GM13977 (cell line): ENCODE data around the gene ENDOU.

ENCODE experiments used
- DNase-seq: peaks from one replicate; pipeline ENCODE4 v3.0.0; 2012; ENCODE audit warnings: low spot score
- in situ Hi-C: fragments of 300-500 bp; cut with MboI; formaldehyde crosslinking; loops from one replicate; pipeline ENCODE4 v1.12.0; 2022; ENCODE audit warnings: low sequenced_read_pairs, low pct_unique_long_range_greater_than_20kb, mixed read lengths, inconsistent platforms; ENCODE audit not compliant: unreplicated experiment
- TF ChIP-seq, protein P1 (sequence below): IDR thresholded peaks from 2 replicates; pipeline ENCODE4 v1.5.1; 2012; ENCODE audit warnings: mild to moderate bottlenecking, control low read depth; ENCODE audit not compliant: insufficient read depth; ENCODE audit errors: extremely low read depth, missing control alignments

ENDOU gene

DNA sequence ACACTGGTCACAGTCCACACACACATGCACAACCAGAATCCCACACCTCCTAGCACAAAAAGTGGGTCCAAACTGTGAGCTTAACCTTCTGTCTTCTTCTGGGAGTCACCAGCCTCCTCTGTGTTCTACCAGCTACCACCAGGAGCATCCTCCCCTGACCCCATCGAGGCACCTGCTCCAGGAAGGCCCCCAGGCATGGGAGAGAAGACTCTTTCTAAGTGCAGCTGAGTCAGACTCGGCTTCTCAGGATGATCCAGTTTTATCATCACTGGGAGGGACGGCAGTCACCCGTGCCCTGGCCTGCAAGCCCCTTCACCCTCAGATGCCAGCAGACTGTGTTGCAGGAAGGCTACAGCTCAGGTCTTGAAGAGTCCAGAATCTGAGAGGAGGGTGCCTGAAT, 7.9 kb upstream of the ENDOU start:
- no peak for DNase-seq
- in situ Hi-C loops = loop anchor here (25.0 kb wide), 1 partner anchor 429 kb away; the partner anchor contains the start of gene ASB8
- TF ChIP-seq, protein P1, sequence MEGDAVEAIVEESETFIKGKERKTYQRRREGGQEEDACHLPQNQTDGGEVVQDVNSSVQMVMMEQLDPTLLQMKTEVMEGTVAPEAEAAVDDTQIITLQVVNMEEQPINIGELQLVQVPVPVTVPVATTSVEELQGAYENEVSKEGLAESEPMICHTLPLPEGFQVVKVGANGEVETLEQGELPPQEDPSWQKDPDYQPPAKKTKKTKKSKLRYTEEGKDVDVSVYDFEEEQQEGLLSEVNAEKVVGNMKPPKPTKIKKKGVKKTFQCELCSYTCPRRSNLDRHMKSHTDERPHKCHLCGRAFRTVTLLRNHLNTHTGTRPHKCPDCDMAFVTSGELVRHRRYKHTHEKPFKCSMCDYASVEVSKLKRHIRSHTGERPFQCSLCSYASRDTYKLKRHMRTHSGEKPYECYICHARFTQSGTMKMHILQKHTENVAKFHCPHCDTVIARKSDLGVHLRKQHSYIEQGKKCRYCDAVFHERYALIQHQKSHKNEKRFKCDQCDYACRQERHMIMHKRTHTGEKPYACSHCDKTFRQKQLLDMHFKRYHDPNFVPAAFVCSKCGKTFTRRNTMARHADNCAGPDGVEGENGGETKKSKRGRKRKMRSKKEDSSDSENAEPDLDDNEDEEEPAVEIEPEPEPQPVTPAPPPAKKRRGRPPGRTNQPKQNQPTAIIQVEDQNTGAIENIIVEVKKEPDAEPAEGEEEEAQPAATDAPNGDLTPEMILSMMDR = no peak

DNA sequence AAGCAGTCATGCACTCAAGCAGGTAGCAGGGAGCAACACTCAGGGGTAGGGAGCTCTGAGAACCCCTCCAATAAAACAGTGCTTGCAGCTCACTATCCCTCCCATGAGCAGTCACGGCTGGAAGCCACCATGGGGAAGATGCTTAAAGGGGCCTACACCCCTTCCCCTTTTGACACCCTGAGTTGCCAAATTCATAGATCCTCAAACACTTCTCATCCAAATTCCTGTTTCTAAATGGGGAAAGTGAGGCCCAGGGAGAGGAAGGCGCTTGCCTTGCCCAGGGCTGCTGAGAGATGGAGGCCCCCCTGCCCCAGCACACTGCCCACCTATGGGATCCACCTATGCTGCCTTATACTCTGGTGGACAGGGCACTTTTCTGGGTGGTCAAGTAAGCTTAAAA, 7.2 kb upstream of the ENDOU start:
- no peak for DNase-seq
- in situ Hi-C loops = loop anchor here (25.0 kb wide), 1 partner anchor 430 kb away; the partner anchor contains the start of gene ASB8

GRCh38 chr12:47731723-47732122, 6.4 kb upstream of the ENDOU start:
- DNase-seq = no peak
- in situ Hi-C loops = loop anchor here (25.0 kb wide), 1 partner anchor 431 kb away; the partner anchor contains the start of gene ASB8
- TF ChIP-seq, protein P1 = no peak

More for the DNA sequence above, 7.2 kb upstream of the ENDOU start:
- TF ChIP-seq, protein P1 = no peak

DNA sequence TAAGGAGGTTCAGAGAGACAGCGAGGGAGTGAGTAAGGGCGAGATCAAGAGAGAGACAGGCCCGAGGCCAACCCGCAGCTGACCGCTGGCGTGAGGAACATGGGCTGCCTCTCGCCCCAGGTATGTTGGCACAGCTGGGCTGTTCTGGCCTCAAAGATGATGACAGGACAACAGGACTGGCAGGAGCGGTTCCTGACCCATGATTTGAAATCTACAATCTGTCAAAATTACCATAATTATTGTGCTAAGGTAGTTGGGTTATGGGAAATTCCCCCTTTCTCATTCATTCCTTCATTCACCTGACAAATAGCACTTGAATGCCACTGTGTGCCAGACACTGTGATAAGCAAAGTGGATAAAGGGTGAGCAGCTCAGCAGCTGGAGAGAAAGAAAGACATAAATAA, 5.1 kb upstream of the ENDOU start:
- TF ChIP-seq, protein P1 = no peak
- in situ Hi-C loops = loop anchor here (25.0 kb wide), 1 partner anchor 432 kb away; the partner anchor contains the start of gene ASB8
- DNase-seq = no peak

DNA sequence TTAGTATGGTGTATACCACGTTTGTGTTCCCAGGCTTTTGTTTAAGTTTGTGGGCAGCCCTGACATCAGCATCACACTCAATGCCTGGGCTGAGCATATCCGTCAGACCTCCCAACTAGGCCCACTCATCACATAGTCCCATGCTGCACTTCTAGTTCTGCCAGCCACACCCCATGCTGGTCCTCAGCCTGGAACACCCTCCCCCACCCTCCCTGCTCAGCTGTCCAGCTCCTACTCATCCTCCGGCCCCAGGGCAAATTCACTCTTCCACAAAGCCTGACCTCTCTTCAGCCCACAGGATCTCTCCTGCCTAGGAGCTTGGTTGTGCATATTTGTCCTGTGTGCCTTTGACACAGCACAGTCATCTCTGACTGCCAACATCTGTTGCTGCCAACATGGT, 3.9 kb upstream of the ENDOU start:
- in situ Hi-C loops = loop anchor here (25.0 kb wide), 1 partner anchor 433 kb away; the partner anchor contains the start of gene ASB8
- DNase-seq = no peak
- TF ChIP-seq, protein P1 = no peak

- DNase-seq = peak; percentile 69
- in situ Hi-C loops = loop anchor here (25.0 kb wide), 1 partner anchor 436 kb away; the partner anchor contains the start of gene ASB8
- TF ChIP-seq, protein P1 = no peak
These were observed 603 bp upstream of the ENDOU start for GRCh38 chr12:47725893-47726292.
